GM23338 (cell line): ENCODE results near the gene ALDH7A1. TPM values are rescaled to one million over a fixed set of nuclear protein-coding genes. Genes with fewer than 3 reads are reported as not detected.

ENCODE experiments used
- ATAC-seq: fragments of 200-7000 bp; cut with Tn5 transposase; 3 replicates; pipeline ENCODE4 v1.9.1; 2020
- DNase-seq: peaks from one replicate; pipeline ENCODE4 v3.0.0-alpha.2; 2015; ENCODE audit warnings: low spot score
- H2AFZ ChIP-seq: fragments of 200-600 bp; sonication (generic); 2 replicates; pipeline ENCODE4 v1.8.0; 2016; ENCODE audit warnings: antibody characterized with exemption, mild to moderate bottlenecking, moderate library complexity
- H3F3A ChIP-seq: fragments of 200-600 bp; sonication (generic); replicated peaks from 2 replicates; pipeline ENCODE4 v1.8.0; 2017; ENCODE audit warnings: antibody characterized with exemption, mixed run types, low read depth
- H3K27ac ChIP-seq: fragments of 200-600 bp; sonication (generic); 2 replicates; pipeline ENCODE4 v1.6.1; 2016; ENCODE audit warnings: low read depth
- H3K27me3 ChIP-seq: fragments of 200-600 bp; sonication (generic); 2 replicates; pipeline ENCODE4 v1.8.0; 2016; ENCODE audit warnings: mild to moderate bottlenecking, mixed run types, moderate library complexity; ENCODE audit not compliant: insufficient read depth
- H3K36me3 ChIP-seq: fragments of 200-600 bp; sonication (generic); 2 replicates; pipeline ENCODE4 v1.8.0; 2016; ENCODE audit warnings: mild to moderate bottlenecking; ENCODE audit not compliant: insufficient read depth
- H3K4me1 ChIP-seq: fragments of 200-600 bp; sonication (generic); 2 replicates; pipeline ENCODE4 v1.8.0; 2016; ENCODE audit warnings: mild to moderate bottlenecking, moderate library complexity; ENCODE audit not compliant: insufficient read depth
- H3K4me2 ChIP-seq: fragments of 200-600 bp; sonication (generic); 2 replicates; pipeline ENCODE4 v1.7.1; 2017; ENCODE audit warnings: mixed run types
- H3K4me3 ChIP-seq: fragments of 200-600 bp; sonication (generic); 2 replicates; pipeline ENCODE4 v1.6.1; 2016; ENCODE audit warnings: mixed run types
- H3K79me2 ChIP-seq: fragments of 200-600 bp; sonication (generic); replicated peaks from 2 replicates; pipeline ENCODE4 v1.8.0; 2017; ENCODE audit warnings: mild to moderate bottlenecking; ENCODE audit not compliant: insufficient read depth
- H3K9me2 ChIP-seq: fragments of 200-600 bp; sonication (generic); 2 replicates; pipeline ENCODE4 v1.8.0; 2017; ENCODE audit not compliant: insufficient read depth
- H4K20me1 ChIP-seq: fragments of 200-600 bp; sonication (generic); replicated peaks from 2 replicates; pipeline ENCODE4 v1.8.0; 2017; ENCODE audit warnings: mild to moderate bottlenecking; ENCODE audit not compliant: insufficient read depth
- H3K27ac Mint-ChIP-seq: 2 replicates; pipeline ENCODE4 v1.8.0; 2020; ENCODE audit warnings: inconsistent platforms, mild to moderate bottlenecking, moderate library complexity, mixed read lengths
- H3K27me3 Mint-ChIP-seq: 3 replicates; pipeline ENCODE4 v1.8.0; 2022; ENCODE audit warnings: low read depth, mild to moderate bottlenecking, moderate library complexity, mixed read lengths, inconsistent platforms; ENCODE audit not compliant: insufficient read depth, poor library complexity
- H3K36me3 Mint-ChIP-seq: 3 replicates; pipeline ENCODE4 v1.8.0; 2021; ENCODE audit warnings: low read depth, mild to moderate bottlenecking, inconsistent platforms, moderate library complexity, mixed read lengths
- H3K4me1 Mint-ChIP-seq: 3 replicates; pipeline ENCODE4 v1.8.0; 2020; ENCODE audit warnings: mild to moderate bottlenecking, inconsistent platforms, mixed read lengths
- H3K4me3 Mint-ChIP-seq: 3 replicates; pipeline ENCODE4 v1.8.0; 2021; ENCODE audit warnings: moderate library complexity, mild to moderate bottlenecking, inconsistent platforms, mixed read lengths
- H3K9me3 Mint-ChIP-seq: 3 replicates; pipeline ENCODE4 v1.8.0; 2020; ENCODE audit warnings: moderate library complexity, mild to moderate bottlenecking, inconsistent platforms, mixed read lengths
- CREB1 ChIP-seq: fragments of 250-450 bp; sonication (Bioruptor Pico); IDR thresholded peaks from 2 replicates; pipeline ENCODE4 v1.5.0; 2020; ENCODE audit warnings: low read depth, mild to moderate bottlenecking, moderate library complexity
- CTCF ChIP-seq, 2 experiments: fragments of 200-600 bp in 1 of 2; sonication (generic) in 1 of 2; conservative IDR thresholded peaks; 2 replicates each; pipeline versions ENCODE4 v1.5.1 to v1.6.1; 2016 to 2017; ENCODE audit warnings: antibody characterized with exemption in 2 of 2, low read depth in 2 of 2, mild to moderate bottlenecking in 2 of 2, moderate library complexity in 1 of 2
- ETS1 ChIP-seq: IDR thresholded peaks from 2 replicates; pipeline ENCODE4 v1.6.1; 2016; ENCODE audit warnings: antibody characterized with exemption
- EZH2 ChIP-seq: fragments of 200-600 bp; sonication (generic); IDR thresholded peaks from one replicate; pipeline ENCODE4 v1.8.0; 2017; ENCODE audit warnings: antibody characterized with exemption, mild to moderate bottlenecking, low read depth; ENCODE audit not compliant: unreplicated experiment
- JUNB ChIP-seq: IDR thresholded peaks from one replicate; pipeline ENCODE4 v1.6.1; 2016; ENCODE audit warnings: antibody characterized with exemption; ENCODE audit not compliant: unreplicated experiment
- NANOG ChIP-seq: IDR thresholded peaks from 2 replicates; pipeline ENCODE4 v1.6.1; 2016; ENCODE audit warnings: antibody characterized with exemption, borderline replicate concordance
- REST ChIP-seq: IDR thresholded peaks from one replicate; pipeline ENCODE4 v1.6.1; 2018; ENCODE audit warnings: antibody characterized with exemption; ENCODE audit not compliant: unreplicated experiment
- ZNF331 ChIP-seq: fragments of 250-450 bp; sonication (Bioruptor Pico); IDR thresholded peaks from 2 replicates; pipeline ENCODE4 v1.5.0; 2020; ENCODE audit warnings: low read depth, mild to moderate bottlenecking, moderate library complexity
- ZNF462 ChIP-seq: fragments of 250-450 bp; sonication (Bioruptor Pico); IDR thresholded peaks from 2 replicates; pipeline ENCODE4 v1.5.0; 2020; ENCODE audit warnings: mild to moderate bottlenecking, moderate library complexity
- polyA plus RNA-seq: library from polyadenylated mRNA; unstranded; fragments of >200 nt; fragmentation: Nextera tagmentation; extraction: Ambion mirVana; gene quantifications from 2 replicates; pipeline ENCODE4 v1.2.1, GENCODE V29; 2016
- total RNA-seq: library from RNA; depleted of rRNA; stranded (reverse); fragments of >200 nt; shearing (Covaris generic); gene quantifications from 2 replicates; pipeline ENCODE4 v1.2.3, GENCODE V29; 2014

The ALDH7A1 gene
- total and polyA plus RNA-seq, 2 experiments from 2014 or later = 122 to 198 TPM

GRCh38 chr5:126636956-126637355, 41.9 kb upstream of the ALDH7A1 start (continued):
- TF ChIP-seq ZNF462 (CRISPR knock-in tag) (no peak), EZH2 (no peak), REST (no peak)

- Histone ChIP-seq H3K36me3 (no peaks in the 10 kb centered on the region), H3K27me3 (no peaks in the 10 kb centered on the region), H4K20me1 (no peaks in the 10 kb centered on the region), H3K79me2 (no peaks in the 10 kb centered on the region), H3K27ac (no peak overlapping the region), H3K4me2 (no peak overlapping the region), H3K4me1 (no peaks in the 10 kb centered on the region), H2AFZ (no peak overlapping the region), H3F3A (no peaks in the 10 kb centered on the region), H3K9me2 (peaks cover 3% of the 10 kb centered on the region; the same call in 1 of the 2 replicates), H3K4me3 (no peak overlapping the region)
- no peak for DNase-seq
- no peak for ATAC-seq
- 0 out of 3 replicates have a peak, but pooled peaks cover 2% of the 10 kb centered on the region for H3K4me1 Mint-ChIP-seq
- no peaks in the 10 kb centered on the region for H3K36me3 Mint-ChIP-seq
- no peaks in the 10 kb centered on the region for H3K9me3 Mint-ChIP-seq
- H3K27ac Mint-ChIP-seq = no peak overlapping the region
- H3K4me3 Mint-ChIP-seq = no peak overlapping the region
- H3K27me3 Mint-ChIP-seq = peaks cover 6% of the 10 kb centered on the region
- TF ChIP-seq NANOG (no peak), ZNF331 (CRISPR knock-in tag) (no peak), JUNB (no peak), REST (no peak), ETS1 (no peak), CREB1 (CRISPR knock-in tag) (no peak), CTCF (conservative IDR thresholded peaks at IDR 0.05; ENCODE audit: low read depth in 2 of 2) (no peak)
Measured at GRCh38 chr5:126635585-126635984, 40.6 kb upstream of the ALDH7A1 start.
